HG02884 (cell line): ENCODE data around the gene TPD52L2.
"Not testable (repeated sequence)": the region's sequence is repeated elsewhere in the genome, so short reads cannot be mapped to it uniquely, and the experiment has no call there.

Source experiments
- ATAC-seq: cut with Tn5 transposase; IDR thresholded peaks from one replicate; pipeline ENCODE4 v1.9.1; 2021; ENCODE audit warnings: mild to moderate bottlenecking, moderate library complexity; ENCODE audit not compliant: unreplicated experiment

The TPD52L2 gene

GRCh38 chr20:63895202-63895951 is 30.3 kb downstream of the TPD52L2 start:
- ATAC-seq, result no peak

- no peak for ATAC-seq
Observed at GRCh38 chr20:63895952-63896263, 30.8 kb downstream of the TPD52L2 start.

GRCh38 chr20:63896264-63897105 is 31.4 kb downstream of the TPD52L2 start:
- no peak for ATAC-seq

- ATAC-seq, result no peak
Observed at GRCh38 chr20:63897978-63898561, 33.0 kb downstream of the TPD52L2 start.

- ATAC-seq, result no peak
Observed at GRCh38 chr20:63898882-63899558, 34.0 kb downstream of the TPD52L2 start.

GRCh38 chr20:63900413-63900812 is 35.3 kb downstream of the TPD52L2 start:
- no peak for ATAC-seq

GRCh38 chr20:63903796-63904561 is 38.9 kb downstream of the TPD52L2 start:
- ATAC-seq, result no peak

- no peak for ATAC-seq
Observed at GRCh38 chr20:63908008-63908682, 43.1 kb downstream of the TPD52L2 start.

GRCh38 chr20:63911176-63911575 is 46.1 kb downstream of the TPD52L2 start:
- no peak for ATAC-seq

- ATAC-seq, result no peak
Observed at GRCh38 chr20:63913768-63914167, 48.7 kb downstream of the TPD52L2 start.

- no peak for ATAC-seq
Observed at GRCh38 chr20:63915471-63915870, 50.4 kb downstream of the TPD52L2 start.

- not testable (repeated sequence) for ATAC-seq
Observed at GRCh38 chr20:63916371-63916939, 51.4 kb downstream of the TPD52L2 start.

GRCh38 chr20:63917811-63918210 is 52.7 kb downstream of the TPD52L2 start:
- ATAC-seq, result no peak

GRCh38 chr20:63919130-63919529 is 54.1 kb downstream of the TPD52L2 start:
- ATAC-seq, result no peak

- ATAC-seq, result no peak
Observed at GRCh38 chr20:63920226-63920625, 55.2 kb downstream of the TPD52L2 start.

GRCh38 chr20:63923651-63924050 is 58.6 kb downstream of the TPD52L2 start:
- ATAC-seq, result no peak

GRCh38 chr20:63924241-63924640 is 59.2 kb downstream of the TPD52L2 start:
- ATAC-seq, result no peak

GRCh38 chr20:63926298-63926697 is 61.2 kb downstream of the TPD52L2 start:
- no peak for ATAC-seq

- ATAC-seq, result no peak
Observed at GRCh38 chr20:63929071-63929470, 64.0 kb downstream of the TPD52L2 start.

- not testable (repeated sequence) for ATAC-seq
Observed at GRCh38 chr20:63929473-63929883, 64.4 kb downstream of the TPD52L2 start.
